GM12864 (cell line): ENCODE measurements around the gene EFS.
A peak's percentile ranks its signal among the peaks of the same experiment; 100 is the strongest.

ENCODE experiments used
- DNase-seq: peaks from one replicate; pipeline ENCODE4 v3.0.0-alpha.2; 2011; ENCODE audit warnings: low read depth
- H3K4me3 ChIP-seq: 2 replicates; pipeline ENCODE4 v1.5.1; 2011; ENCODE audit warnings: mild to moderate bottlenecking, low read depth, low read length, control low read depth
- TF ChIP-seq, protein P1 (sequence below): IDR thresholded peaks from 2 replicates; pipeline ENCODE4 v1.5.1; 2011; ENCODE audit warnings: low read depth, mild to moderate bottlenecking, moderate library complexity, low read length, control low read depth, inconsistent platforms; ENCODE audit errors: missing control alignments

Gene EFS

DNA sequence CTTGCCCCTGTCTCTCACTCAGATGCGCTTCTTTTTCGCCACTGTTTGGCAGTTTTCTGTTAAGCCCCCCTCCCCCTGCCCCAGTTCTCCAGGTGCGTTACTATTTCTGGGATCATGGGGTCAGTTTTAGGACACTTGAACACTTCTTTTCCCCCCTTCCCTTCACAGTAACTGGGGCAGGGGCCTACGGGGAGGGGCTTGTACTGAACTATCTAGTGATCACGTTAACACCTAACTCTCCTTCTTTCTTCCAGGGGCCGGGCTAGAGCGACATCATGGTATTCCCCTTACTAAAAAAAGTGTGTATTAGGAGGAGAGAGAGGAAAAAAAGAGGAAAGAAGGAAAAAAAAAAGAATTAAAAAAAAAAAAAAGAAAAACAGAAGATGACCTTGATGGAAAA lies 40.0 kb downstream of the EFS start:
- no peak for DNase-seq
- TF ChIP-seq, protein P1, sequence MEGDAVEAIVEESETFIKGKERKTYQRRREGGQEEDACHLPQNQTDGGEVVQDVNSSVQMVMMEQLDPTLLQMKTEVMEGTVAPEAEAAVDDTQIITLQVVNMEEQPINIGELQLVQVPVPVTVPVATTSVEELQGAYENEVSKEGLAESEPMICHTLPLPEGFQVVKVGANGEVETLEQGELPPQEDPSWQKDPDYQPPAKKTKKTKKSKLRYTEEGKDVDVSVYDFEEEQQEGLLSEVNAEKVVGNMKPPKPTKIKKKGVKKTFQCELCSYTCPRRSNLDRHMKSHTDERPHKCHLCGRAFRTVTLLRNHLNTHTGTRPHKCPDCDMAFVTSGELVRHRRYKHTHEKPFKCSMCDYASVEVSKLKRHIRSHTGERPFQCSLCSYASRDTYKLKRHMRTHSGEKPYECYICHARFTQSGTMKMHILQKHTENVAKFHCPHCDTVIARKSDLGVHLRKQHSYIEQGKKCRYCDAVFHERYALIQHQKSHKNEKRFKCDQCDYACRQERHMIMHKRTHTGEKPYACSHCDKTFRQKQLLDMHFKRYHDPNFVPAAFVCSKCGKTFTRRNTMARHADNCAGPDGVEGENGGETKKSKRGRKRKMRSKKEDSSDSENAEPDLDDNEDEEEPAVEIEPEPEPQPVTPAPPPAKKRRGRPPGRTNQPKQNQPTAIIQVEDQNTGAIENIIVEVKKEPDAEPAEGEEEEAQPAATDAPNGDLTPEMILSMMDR, result no peak
- no peak overlapping the region for H3K4me3 ChIP-seq

GRCh38 chr14:23324455-23324846 lies 40.5 kb downstream of the EFS start:
- TF ChIP-seq, protein P1, result no peak
- H3K4me3 ChIP-seq, result no peak overlapping the region
- no peak for DNase-seq

- DNase-seq, result no peak
- TF ChIP-seq, protein P1, result no peak
- no peak overlapping the region for H3K4me3 ChIP-seq
Measured at GRCh38 chr14:23323838-23324454, 41.0 kb downstream of the EFS start.

GRCh38 chr14:23322568-23323517 lies 42.1 kb downstream of the EFS start:
- peak overlapping the region; percentile 93 for H3K4me3 ChIP-seq
- no peak for DNase-seq
- TF ChIP-seq, protein P1, result no peak

DNA sequence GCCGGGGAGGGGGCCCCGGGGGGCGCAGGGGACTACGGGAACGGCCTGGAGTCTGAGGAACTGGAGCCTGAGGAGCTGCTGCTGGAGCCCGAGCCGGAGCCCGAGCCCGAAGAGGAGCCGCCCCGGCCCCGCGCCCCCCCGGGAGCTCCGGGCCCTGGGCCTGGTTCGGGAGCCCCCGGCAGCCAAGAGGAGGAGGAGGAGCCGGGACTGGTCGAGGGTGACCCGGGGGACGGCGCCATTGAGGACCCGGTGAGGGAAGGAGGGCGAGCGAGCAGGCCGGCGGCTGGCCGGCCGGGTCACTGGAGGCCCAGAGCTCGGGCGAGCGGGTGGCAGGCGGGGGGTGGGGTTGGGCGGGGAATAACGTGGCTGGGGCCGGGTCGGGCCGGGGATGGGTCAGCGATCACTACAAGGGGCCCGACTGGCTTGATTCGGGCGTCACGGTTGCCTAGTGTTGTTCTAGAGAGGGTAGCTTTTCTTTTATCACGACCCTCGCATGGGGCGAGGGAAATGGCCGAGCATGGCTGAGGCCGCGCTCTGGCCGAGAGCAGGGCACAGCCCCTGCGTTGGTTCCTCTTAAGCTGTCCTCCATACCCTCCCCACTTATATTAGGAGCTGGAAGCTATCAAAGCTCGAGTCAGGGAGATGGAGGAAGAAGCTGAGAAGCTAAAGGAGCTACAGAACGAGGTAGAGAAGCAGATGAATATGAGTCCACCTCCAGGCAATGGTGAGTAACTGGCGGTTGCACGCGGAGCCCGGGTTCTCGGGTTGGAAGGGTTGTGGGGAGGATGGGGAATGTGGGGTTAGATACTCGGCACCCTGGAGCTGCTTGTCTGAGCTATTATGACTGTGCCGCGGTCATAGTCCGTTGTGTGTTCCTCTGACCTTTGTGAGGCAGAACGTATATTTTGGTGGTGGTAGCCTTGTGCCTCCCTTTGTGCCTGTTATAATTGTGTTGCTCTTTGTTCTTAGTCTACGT lies 43.1 kb downstream of the EFS start:
- TF ChIP-seq, protein P1, result no peak
- DNase-seq, result no peak
- peak overlapping the region; percentile 93 for H3K4me3 ChIP-seq
